Subcutaneous adipose tissue (tissue), 4 donors: ENCODE data around the gene CDC16. TPM values are rescaled to one million over a fixed set of nuclear protein-coding genes. Genes with fewer than 3 reads are reported as not detected.

Source experiments
- total RNA-seq, 4 donors: library from RNA; depleted of rRNA; stranded (reverse); fragments of >200 nt; gene quantifications; one replicate each; pipeline ENCODE4 v1.1.0, GENCODE V29; 2016
- TF ChIP-seq, protein P1 (sequence below): fragments of 450-650 bp; IDR thresholded peaks from one replicate; pipeline ENCODE4 v1.5.1; 2016; ENCODE audit warnings: low read depth, mild to moderate bottlenecking, control low read depth, antibody characterized with exemption, moderate library complexity

The CDC16 gene
- total RNA-seq, 4 donors from 2014 or later = 69.6 to 95.5 (median 91.6) TPM

DNA sequence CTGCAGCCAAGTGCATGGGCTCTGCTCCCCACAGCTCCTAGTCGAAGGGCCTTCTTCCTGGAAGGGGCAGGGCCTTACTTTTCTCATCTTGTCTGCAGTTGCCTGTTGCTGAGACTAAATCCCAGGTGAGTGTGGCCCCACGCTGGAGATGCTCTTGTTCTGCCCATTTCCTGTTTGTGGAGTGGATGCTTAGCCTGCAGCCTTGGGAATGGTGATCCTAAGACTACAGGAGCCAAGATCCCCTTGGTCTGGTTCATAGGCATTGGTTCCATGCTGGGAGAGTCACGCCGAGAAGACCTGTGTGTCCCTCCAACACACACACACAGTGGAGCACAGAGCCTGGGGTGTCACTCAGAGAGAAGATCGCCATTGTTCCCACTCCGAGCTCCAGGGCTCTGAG is 32.1 kb upstream of the CDC16 start:
- TF ChIP-seq, protein P1, sequence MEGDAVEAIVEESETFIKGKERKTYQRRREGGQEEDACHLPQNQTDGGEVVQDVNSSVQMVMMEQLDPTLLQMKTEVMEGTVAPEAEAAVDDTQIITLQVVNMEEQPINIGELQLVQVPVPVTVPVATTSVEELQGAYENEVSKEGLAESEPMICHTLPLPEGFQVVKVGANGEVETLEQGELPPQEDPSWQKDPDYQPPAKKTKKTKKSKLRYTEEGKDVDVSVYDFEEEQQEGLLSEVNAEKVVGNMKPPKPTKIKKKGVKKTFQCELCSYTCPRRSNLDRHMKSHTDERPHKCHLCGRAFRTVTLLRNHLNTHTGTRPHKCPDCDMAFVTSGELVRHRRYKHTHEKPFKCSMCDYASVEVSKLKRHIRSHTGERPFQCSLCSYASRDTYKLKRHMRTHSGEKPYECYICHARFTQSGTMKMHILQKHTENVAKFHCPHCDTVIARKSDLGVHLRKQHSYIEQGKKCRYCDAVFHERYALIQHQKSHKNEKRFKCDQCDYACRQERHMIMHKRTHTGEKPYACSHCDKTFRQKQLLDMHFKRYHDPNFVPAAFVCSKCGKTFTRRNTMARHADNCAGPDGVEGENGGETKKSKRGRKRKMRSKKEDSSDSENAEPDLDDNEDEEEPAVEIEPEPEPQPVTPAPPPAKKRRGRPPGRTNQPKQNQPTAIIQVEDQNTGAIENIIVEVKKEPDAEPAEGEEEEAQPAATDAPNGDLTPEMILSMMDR = no peak

DNA sequence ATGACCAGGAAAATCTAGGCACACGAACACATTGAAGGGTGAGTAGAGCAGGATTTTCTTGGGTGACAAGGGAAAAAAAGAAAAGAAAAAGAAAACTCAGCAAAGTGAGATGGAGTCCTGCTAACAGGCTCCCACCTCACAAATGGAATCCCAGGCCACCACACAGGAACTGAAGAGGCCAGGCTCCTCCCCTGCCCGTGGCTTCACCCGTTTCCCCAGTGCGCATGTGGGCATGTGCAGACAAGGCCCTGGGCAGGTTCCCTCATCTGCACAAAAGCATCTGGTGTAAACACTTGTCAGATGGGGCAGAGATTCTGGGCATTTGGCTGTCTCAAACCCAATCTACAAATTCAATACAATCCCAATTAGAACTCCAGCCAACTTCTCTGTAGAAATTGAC is 31.2 kb upstream of the CDC16 start:
- TF ChIP-seq, protein P1 = no peak

DNA sequence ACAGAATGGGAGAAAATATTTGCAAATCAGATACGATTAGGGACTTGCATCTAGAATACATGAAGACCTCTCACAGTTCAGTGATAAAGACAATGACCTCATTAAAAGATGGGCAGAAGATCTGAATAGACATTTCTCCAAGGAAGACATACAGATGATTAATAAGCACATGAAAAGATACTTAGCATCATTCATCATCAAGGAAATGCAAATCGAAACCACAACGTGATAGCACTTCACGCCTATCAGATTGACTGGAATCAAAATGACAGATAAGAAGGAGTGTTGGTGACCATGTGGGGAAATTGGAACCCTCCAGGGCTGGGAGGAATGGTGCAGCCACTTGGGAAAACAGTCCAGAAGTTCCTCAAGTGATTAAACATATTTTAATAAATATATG is 29.8 kb upstream of the CDC16 start:
- TF ChIP-seq, protein P1 = no peak

DNA sequence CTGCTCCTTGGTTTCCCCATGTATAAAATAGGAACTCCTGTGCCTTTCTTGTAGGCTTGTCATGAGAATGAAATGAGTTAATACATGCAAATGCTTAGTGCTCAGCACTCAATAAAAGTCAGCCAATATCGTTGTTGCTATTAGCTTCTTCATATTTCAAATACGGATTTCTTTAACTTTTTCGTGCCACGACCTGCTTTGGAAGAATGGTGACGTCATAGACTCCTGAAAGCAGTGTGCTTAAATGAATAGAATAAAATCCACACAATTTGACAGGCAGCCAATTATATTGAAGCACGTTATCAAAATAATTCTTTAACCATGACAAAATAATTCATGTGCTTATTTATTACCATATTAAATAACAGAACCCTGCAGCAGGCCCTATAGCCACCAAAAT is 26.6 kb upstream of the CDC16 start:
- TF ChIP-seq, protein P1 = no peak

DNA sequence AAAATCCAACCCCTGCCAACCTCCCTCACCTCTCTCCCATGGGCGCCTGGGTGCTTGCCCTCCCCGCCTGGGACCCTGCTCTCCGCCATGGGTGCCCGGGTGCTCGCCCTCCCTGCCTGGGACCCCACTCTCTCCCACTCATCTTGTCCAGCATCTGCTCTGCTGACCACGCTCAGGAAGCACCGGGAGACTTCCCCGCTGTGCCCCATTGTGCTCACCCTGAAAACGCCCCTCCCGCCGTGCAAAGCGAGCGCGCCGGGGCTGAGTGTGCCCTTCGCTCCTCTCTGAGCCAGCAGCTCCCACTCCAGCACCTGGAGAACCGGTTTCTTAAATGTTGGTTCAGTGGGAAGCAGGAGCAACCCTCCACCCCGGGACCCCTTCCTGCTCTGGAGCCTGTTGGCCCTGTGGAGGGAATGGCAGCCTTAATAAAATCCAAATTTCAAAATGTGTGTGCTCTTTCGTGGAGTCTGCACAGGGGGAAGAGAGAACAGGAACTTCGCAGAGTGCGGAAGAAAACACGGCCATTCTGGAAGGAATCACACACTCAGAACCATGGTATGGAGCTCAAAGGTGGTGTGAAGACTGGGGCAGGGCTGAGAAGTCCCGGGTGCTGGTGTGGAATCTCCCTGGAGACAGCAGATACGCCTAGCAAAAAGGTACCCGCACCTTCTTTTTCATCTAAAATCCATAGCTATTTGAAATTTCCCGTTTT is 23.1 kb upstream of the CDC16 start:
- TF ChIP-seq, protein P1 = no peak

DNA sequence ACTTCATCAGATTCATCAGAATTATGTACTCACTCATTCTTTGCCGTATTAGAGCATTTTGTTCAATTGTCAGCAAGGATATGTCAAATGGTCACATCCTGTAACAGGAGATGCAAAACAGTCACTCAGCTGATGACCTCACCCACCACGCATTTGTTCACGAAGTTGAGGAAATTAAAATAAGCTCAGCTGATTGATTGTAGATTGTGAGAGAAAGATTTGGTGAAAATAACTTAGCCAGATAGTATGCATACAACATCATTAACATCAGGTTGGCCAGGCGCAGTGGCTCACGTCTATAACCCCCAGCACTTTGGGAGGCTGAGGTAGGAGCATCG is 22.6 kb upstream of the CDC16 start:
- TF ChIP-seq, protein P1 = no peak

DNA sequence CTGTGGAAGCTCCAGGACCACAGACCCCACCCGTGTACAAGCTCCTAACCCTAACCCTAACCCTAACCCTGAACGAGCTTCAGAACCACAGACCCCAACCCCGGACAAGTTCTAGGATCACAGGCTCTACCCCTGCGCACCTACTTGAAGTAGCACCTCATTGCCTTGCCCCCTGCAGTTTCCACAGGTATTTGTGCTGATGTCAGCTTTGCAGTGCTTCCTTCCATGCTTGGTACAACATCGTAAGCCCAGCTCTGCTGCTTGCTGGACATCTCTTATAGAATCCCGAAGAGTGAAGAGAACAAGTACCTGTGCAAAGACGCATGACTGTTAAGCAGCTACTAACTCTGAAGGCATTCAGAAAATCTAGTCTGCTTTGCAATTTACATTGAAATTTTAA is 20.7 kb upstream of the CDC16 start:
- TF ChIP-seq, protein P1 = no peak
